Subcutaneous adipose tissue (tissue), 4 donors: ENCODE results near the gene ZNF770. TPM values are rescaled to one million over a fixed set of nuclear protein-coding genes. Genes with fewer than 3 reads are reported as not detected.

Experiments
- total RNA-seq, 4 donors: library from RNA; depleted of rRNA; stranded (reverse); fragments of >200 nt; gene quantifications; one replicate each; pipeline ENCODE4 v1.1.0, GENCODE V29; 2016
- TF ChIP-seq, protein P1 (sequence below): fragments of 450-650 bp; IDR thresholded peaks from one replicate; pipeline ENCODE4 v1.5.1; 2016; ENCODE audit warnings: low read depth, mild to moderate bottlenecking, control low read depth, antibody characterized with exemption, moderate library complexity

The ZNF770 gene
- total RNA-seq, 4 donors from 2014 or later = 18.9 to 33.4 (median 23.4) TPM

DNA sequence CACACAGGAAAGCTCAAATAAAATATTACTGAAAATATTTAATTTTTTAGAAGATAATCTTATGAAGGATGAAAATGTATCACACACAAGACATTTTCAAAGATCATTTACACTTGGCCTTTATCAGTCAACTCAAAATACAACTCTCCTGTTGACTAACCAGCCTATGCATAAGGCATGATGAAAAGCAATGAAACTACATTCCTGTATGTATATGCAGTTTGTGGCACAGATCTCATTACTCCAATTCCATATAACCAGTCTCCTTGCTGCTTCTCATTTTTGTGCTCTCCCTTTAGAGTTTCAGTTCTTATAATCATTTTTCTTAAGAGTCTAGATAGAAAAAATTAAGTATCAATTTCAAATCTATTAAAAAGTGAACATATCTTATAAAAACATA, 44.4 kb downstream of the ZNF770 start:
- TF ChIP-seq, protein P1, sequence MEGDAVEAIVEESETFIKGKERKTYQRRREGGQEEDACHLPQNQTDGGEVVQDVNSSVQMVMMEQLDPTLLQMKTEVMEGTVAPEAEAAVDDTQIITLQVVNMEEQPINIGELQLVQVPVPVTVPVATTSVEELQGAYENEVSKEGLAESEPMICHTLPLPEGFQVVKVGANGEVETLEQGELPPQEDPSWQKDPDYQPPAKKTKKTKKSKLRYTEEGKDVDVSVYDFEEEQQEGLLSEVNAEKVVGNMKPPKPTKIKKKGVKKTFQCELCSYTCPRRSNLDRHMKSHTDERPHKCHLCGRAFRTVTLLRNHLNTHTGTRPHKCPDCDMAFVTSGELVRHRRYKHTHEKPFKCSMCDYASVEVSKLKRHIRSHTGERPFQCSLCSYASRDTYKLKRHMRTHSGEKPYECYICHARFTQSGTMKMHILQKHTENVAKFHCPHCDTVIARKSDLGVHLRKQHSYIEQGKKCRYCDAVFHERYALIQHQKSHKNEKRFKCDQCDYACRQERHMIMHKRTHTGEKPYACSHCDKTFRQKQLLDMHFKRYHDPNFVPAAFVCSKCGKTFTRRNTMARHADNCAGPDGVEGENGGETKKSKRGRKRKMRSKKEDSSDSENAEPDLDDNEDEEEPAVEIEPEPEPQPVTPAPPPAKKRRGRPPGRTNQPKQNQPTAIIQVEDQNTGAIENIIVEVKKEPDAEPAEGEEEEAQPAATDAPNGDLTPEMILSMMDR = no peak

DNA sequence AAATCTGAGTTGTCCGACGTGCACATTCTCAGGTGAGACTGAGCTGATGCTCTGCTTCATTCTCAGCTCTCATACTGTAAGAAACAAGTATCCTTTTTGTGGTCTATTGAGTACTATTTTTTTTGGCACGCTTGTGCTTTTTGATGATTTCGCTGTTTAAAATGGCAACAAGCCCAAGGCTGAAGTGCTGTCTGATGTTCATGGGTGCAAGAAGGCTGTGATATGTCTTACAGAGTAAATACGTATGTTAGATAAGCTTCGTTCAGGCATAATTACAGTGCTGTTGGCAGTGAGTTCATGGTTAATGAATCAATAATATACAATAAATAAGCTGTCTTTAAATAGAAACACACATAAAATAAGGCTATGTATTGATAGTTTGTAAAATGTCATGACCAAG, 45.7 kb downstream of the ZNF770 start:
- TF ChIP-seq, protein P1 = no peak

DNA sequence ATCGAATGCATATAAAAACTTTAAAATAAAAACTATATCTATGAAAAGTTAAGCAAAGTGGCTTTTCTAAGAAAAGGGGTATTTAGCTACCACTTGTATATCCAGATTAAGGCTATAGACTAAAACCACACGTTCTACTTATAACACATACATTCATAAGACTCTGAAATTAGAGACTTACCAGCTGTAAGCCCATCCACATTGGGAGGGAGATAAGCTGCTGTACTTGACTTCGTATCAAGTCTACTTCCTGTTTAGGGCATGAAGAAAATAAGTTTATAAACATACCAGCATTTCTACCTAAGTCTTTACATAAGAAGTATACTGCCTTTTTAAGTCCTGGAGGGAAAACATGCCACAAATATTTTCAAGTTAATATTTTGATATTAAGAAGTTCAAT, 46.3 kb downstream of the ZNF770 start:
- TF ChIP-seq, protein P1 = no peak

DNA sequence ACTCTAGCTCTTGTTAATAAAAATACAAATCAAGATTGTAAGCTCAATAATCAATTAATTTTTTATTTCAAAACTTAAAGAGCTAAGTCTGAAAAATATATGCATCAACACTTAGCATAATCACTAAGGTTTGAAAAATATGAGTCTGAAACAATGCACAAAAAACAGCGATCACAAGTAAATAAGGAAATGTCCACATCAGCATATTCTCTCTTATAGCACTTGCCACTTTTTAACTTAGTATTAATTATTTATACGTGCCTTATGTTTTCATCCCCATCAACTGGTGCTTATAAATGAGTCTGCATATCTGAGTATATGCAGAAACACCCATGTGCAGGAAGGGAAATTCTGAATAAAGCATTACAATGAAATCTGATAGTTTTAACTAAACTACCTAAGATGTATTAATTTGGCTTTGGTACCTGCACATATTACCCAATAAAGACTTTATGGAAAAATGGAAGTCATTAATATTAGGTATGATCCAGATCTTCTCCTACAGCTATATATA, 46.8 kb downstream of the ZNF770 start:
- TF ChIP-seq, protein P1 = no peak

DNA sequence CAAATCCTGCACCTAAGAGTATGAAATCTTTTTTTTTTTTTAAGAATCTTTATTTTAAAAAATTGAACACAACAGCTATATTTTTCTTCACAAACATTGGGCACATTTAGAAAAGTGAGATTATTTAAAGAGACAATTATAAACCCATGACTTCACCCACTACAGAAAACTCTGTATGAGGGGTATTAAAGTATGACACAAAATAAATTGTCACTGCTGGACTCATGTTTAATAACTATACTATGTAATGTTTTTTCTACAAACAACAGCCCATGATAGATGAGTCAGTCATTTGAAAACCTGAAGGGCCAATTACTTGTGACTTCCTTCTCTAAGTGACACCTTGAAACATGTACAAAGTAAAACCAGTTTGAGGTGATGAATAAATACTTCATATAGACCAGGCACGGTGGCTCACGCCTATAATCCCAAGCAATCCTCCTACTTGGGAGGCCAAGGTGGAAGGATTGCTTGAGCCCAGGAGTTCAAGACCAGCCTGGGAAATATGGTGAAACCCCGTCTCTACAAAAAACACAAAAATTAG, 54.6 kb downstream of the ZNF770 start:
- TF ChIP-seq, protein P1 = no peak

Other genes with a start within 250 kb of the ZNF770 start
- gene GJD2, start 233.3 kb downstream of the ZNF770 start, total RNA-seq = not detected
- under 1 TPM in 1 of 4 donors, not detected in 3; 0.44 TPM for gene ACTC1, start 192.7 kb downstream of the ZNF770 start, total RNA-seq
- 10 to 100 TPM; 23.4 to 32.8 (median 26.5) TPM for gene AQR, start 18.5 kb downstream of the ZNF770 start, total RNA-seq
- 1 to 10 TPM in 1 of 4 donors, under 1 TPM in 1, not detected in 2; 0.66 to 2.3 TPM for gene NANOGP8, start 97.0 kb upstream of the ZNF770 start, total RNA-seq